ENCODE measurements around the gene TP53BP2.
A peak's percentile ranks its signal among the peaks of the same experiment; 100 is the strongest.

The TP53BP2 gene

DNA sequence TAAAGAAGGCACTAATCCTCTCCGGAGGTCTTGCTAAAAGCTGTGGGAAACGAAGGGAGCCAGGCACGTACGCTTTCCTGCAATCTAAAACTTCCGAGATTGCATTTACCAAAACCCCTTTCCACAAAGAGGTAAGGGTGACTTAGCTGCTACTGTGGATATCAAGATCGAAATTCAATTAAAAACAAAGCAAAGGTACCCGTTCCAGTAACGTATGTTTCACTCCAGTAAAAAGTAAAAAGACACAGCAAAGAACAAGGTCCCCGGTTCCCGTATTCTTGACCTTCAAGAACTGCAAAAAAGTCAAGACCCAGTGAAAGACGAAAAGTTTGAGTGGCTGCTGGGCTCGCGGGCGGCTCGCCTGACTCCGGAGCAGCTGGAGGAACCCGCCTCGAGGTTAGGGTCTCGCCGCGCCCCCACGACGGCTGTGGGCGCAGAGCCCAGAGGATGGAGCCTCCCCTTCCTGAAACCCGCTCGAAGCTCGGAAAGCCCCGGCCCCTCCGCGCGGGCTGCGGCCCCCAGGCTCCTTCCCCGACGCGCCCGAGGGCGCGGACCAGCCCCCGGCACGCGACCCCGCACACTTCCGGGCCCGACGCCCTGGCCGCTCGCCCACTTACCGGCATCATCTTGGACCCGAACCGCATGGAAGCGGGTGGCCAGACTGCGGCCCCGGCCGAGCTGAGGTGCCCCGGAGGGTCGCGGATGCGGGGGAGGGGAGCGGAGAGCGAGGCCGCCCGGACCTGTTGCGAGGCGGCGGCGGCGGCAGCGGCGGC, 524 bp downstream of the TP53BP2 start:
- no peaks in the 10 kb centered on the region for H3K27me3 ChIP-seq (ENCODE audit: insufficient read depth, poor library complexity, severe bottlenecking)
- TF ChIP-seq, protein P1, sequence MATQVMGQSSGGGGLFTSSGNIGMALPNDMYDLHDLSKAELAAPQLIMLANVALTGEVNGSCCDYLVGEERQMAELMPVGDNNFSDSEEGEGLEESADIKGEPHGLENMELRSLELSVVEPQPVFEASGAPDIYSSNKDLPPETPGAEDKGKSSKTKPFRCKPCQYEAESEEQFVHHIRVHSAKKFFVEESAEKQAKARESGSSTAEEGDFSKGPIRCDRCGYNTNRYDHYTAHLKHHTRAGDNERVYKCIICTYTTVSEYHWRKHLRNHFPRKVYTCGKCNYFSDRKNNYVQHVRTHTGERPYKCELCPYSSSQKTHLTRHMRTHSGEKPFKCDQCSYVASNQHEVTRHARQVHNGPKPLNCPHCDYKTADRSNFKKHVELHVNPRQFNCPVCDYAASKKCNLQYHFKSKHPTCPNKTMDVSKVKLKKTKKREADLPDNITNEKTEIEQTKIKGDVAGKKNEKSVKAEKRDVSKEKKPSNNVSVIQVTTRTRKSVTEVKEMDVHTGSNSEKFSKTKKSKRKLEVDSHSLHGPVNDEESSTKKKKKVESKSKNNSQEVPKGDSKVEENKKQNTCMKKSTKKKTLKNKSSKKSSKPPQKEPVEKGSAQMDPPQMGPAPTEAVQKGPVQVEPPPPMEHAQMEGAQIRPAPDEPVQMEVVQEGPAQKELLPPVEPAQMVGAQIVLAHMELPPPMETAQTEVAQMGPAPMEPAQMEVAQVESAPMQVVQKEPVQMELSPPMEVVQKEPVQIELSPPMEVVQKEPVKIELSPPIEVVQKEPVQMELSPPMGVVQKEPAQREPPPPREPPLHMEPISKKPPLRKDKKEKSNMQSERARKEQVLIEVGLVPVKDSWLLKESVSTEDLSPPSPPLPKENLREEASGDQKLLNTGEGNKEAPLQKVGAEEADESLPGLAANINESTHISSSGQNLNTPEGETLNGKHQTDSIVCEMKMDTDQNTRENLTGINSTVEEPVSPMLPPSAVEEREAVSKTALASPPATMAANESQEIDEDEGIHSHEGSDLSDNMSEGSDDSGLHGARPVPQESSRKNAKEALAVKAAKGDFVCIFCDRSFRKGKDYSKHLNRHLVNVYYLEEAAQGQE (IDR thresholded peaks at IDR 0.05; ENCODE audit: insufficient replicate concordance, low read depth): no peak
- TF ChIP-seq POLR2AphosphoS5 (IDR thresholded peaks at IDR 0.05; ENCODE audit: low read depth) (no peak), SPI1 (IDR thresholded peaks at IDR 0.05; ENCODE audit: borderline replicate concordance, low read depth) (no peak), GABPA (IDR thresholded peaks at IDR 0.05; ENCODE audit: low read depth) (no peak)
- TF ChIP-seq, protein P2, sequence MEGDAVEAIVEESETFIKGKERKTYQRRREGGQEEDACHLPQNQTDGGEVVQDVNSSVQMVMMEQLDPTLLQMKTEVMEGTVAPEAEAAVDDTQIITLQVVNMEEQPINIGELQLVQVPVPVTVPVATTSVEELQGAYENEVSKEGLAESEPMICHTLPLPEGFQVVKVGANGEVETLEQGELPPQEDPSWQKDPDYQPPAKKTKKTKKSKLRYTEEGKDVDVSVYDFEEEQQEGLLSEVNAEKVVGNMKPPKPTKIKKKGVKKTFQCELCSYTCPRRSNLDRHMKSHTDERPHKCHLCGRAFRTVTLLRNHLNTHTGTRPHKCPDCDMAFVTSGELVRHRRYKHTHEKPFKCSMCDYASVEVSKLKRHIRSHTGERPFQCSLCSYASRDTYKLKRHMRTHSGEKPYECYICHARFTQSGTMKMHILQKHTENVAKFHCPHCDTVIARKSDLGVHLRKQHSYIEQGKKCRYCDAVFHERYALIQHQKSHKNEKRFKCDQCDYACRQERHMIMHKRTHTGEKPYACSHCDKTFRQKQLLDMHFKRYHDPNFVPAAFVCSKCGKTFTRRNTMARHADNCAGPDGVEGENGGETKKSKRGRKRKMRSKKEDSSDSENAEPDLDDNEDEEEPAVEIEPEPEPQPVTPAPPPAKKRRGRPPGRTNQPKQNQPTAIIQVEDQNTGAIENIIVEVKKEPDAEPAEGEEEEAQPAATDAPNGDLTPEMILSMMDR (IDR thresholded peaks at IDR 0.05; ENCODE audit: insufficient read depth, low read length): no peak
- peak overlapping the region; percentile 51 for H3K4me3 ChIP-seq (replicated peaks; ENCODE audit: insufficient read depth, low read length)
- peak in 1 of 2 experiments; percentile 52 for DNase-seq (ENCODE audit: low read depth in 1 of 2, low spot score in 1 of 2)
- peak overlapping the region; percentile 81 for H3K27ac ChIP-seq (replicated peaks)

DNA sequence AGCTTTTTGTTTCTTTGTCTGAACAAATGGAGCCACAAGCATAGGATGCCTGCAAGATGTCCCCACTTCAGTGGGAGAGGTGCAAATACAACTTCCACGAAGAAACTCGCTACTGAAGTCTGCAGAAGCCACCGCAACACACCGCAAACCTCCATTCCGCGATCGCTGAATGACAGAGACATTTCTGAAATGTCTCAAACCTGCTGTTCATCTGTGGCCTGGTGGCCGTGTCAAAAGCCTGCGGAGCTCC, 1.0 kb downstream of the TP53BP2 start:
- H3K27me3 ChIP-seq (ENCODE audit: insufficient read depth, poor library complexity, severe bottlenecking): no peaks in the 10 kb centered on the region
- peak in 1 of 2 experiments; percentile 35 for DNase-seq (ENCODE audit: low read depth in 1 of 2, low spot score in 1 of 2)
- H3K4me3 ChIP-seq (replicated peaks; ENCODE audit: insufficient read depth, low read length): peak overlapping the region; percentile 51
- peak overlapping the region; percentile 81 for H3K27ac ChIP-seq (replicated peaks)
- no peak for TF ChIP-seq GABPA (IDR thresholded peaks at IDR 0.05; ENCODE audit: low read depth)
- TF ChIP-seq, protein P1 (IDR thresholded peaks at IDR 0.05; ENCODE audit: insufficient replicate concordance, low read depth): no peak
- no peak for TF ChIP-seq POLR2AphosphoS5 (IDR thresholded peaks at IDR 0.05; ENCODE audit: low read depth)
- TF ChIP-seq SPI1 (IDR thresholded peaks at IDR 0.05; ENCODE audit: borderline replicate concordance, low read depth): no peak
- TF ChIP-seq, protein P2 (IDR thresholded peaks at IDR 0.05; ENCODE audit: insufficient read depth, low read length): no peak

DNA sequence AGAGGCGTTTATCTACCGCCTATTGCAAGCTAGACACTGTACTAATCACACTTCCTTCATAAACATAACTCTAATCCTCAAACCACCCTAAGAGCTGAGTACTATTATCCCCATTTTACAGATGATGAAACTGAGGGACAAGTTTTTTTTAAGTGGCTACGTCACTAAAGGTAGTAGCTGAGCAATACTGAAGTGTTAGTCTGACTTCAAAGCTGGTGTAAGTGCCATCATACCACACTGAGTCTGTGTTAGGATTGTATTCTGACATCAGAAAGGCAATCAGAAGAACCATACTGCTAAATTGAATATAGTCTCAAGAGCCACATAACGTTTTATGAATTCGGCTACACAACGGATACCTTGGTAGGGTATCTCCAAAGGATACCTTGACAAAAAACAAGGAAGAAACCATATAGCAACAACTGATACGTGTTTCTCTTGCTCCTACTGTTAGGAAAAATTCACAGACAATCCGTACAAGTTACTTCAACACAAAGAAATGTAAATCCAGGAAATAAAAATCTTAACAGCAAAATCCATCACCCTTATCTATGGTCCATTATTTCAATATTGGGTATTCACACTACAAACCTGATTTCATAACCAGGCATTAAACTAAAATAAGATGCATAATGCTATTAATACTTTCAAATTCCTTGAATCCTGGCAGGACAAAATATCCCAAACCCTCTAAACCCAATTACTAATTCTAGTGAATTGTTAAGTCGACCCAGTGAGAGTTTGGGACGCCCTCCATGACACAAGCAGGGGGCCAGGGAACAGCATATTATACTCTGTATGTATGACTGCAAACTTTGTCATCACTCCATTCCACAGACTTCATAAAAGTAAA, 1.6 kb downstream of the TP53BP2 start:
- TF ChIP-seq, protein P1 (IDR thresholded peaks at IDR 0.05; ENCODE audit: insufficient replicate concordance, low read depth): no peak
- TF ChIP-seq POLR2AphosphoS5 (IDR thresholded peaks at IDR 0.05; ENCODE audit: low read depth) (no peak), GABPA (IDR thresholded peaks at IDR 0.05; ENCODE audit: low read depth) (no peak), SPI1 (IDR thresholded peaks at IDR 0.05; ENCODE audit: borderline replicate concordance, low read depth) (no peak)
- TF ChIP-seq, protein P2 (IDR thresholded peaks at IDR 0.05; ENCODE audit: insufficient read depth, low read length): no peak
- no peak for DNase-seq (ENCODE audit: low read depth in 1 of 2, low spot score in 1 of 2)
- Histone ChIP-seq H3K27me3 (ENCODE audit: insufficient read depth, poor library complexity, severe bottlenecking) (no peaks in the 10 kb centered on the region), H3K27ac (replicated peaks) (peak overlapping the region; percentile 81), H3K4me3 (replicated peaks; ENCODE audit: insufficient read depth, low read length) (peak overlapping the region; percentile 51)
